ENCODE measurements around the gene POLR3K.
"Not testable (repeated sequence)": the region's sequence is repeated elsewhere in the genome, so short reads cannot be mapped to it uniquely, and the experiment has no call there.

POLR3K gene

DNA sequence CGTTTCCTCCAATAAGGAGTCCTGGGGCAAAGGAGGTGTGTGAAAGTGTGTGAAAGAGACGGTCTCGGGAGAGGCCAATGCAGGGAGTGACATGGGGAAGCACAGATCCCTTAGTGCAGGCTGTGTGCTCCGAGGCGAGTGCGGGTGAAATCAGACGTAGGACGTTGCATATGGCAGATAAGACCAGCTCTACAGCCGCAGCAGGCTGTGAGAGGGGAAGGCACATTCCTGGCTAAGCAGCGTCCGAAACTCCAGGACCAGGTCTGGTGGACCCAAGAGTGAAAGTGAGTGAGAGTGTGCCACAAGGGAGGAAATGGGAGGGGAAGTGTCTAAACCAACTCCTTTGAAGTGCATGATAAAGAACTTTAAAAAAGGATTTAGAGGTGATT is 11.3 kb downstream of the POLR3K start:
- DNase-seq, result no peak

DNA sequence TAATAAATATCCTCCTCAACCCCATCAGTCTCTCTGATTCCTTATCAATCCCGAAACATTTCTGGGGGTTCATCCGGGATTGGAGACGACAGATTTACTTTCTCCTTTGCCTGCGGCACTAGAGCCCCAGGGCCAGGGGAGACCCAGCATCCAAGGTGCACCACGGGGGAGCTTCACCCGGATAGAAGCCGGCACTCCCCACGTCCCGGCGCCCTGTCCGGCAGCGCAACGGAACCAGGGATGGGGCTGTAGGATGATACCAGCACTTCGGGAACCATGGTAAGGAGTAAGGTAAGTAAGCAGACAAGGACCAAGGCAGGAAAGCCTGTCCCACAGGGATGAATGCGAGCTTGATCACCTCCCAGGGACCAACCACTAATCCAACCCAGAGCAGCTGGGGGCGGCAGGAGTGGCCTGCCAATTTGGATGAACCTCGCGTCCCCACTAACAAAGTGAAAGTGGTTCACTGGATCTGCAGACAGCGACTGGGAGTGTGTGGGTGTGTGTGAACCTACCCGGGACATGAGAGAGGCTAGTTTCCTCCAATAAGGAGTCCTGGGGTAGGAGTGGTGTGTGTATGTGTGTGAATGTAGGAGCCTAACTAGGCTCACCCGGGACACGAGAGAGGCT is 11.9 kb downstream of the POLR3K start:
- DNase-seq, result no peak

DNA sequence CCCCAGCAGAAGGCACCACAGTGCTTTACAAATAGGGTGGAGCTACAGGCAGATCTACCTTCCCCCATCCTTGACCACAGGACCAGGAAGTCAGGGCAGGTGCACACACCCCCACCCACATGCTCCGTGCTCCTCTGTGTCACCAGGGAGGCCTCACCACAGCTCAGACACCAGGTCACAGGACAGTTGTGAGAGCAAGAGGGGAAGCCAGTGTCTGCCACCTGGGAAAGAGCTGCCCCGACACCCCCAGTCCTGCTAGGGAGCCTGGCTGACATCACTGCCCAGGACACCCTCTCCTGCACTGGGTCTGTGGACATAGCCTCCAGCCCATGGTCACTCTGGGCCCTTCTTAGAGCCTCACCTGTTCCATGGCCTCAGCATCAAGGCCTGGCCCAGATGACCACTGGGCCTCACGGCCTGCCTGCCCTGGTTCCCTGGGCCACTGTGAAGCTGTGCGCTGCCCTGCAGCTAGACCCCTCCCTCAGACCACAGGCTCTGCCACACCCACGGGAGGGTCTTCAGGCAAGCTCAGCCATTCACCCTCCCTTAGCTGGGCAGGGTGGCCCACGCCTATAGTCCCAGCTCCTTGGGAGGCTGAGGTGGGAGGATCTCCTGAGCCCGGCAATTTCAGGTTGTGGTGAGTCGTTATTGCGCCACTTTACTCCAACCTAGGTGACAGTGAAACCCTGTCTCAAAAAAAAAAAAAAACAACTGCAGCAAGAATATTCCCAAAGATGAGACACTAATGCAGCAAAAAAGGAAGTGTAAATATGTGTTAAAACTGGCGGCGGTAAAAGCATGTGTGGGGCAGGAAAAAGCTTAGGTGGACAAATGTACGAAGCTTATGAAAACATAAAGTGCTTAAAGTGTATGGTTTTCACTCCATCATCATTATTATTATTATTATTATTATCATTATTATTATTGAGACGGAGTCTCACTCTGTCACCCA is 14.2 kb downstream of the POLR3K start:
- peak; percentile 40 for DNase-seq

DNA sequence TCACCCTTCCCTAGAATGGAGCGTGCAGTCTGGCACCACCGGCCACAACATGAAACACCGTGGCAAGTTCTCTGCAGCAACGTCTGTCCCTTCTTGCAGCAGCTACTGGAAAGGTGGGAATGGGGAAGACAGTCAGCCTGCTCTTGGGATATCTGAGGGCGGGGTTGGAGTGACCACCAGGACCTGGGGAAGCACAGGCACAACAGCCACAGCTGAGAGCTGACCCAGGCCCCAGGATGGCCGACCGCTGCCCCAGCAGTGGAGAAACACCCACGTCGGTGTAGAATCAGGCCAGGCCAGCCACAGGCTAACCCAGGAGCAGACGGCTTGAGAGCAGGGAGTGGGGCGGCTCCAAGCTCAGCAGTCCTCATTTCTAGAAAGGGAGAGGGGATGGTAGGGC is 15.2 kb downstream of the POLR3K start:
- DNase-seq, result not testable (repeated sequence)

DNA sequence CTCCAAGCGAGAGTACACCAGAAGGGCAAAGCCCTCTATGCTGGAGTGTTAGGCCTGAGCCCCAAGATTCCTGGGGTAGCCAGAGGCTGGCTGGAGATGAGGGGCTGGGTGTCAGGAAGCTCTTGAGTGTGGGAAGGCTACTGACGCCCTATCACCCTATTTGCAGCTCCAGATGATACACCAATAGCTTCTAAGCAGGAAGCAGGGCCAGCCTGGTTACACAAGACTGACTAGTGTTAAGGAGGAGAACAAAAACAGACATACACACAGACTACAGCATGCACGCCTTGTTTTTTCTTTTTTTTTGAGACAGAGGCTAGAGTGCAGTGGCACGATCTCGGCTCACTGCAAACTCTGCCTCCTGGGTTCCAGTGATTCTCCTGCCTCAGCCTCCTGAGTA is 15.9 kb downstream of the POLR3K start:
- no peak for DNase-seq

DNA sequence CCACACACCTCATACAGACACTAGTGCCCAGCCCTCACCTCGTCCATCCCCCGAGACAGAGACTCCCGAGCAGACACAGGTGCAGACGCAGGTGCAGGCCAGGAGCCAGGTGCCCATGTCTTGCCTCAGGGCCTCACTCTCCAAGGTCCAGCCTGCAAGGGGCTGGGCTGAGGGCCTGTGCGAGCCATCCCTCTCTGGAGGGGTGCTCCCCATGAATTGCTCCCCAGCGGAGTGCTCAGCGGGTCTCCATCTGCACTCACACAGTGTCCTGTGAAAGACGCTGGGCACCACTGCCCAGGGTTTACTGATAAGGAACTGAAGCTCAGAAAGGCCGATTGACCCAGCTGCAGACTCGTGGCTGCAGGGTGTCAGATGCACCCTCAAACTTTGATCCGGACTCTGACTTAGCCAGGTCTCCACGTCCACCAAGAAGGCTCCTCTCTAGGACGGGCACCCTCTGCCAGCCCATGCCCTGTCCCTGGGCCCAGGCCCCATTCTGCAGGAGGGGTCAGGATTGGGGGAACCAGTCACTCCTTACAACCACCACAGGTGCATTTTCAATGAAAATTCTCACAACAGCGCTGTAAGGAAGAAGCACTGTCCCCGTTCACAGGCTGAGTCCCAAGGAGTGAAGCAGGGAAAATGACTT is 16.9 kb downstream of the POLR3K start:
- DNase-seq, result no peak

DNA sequence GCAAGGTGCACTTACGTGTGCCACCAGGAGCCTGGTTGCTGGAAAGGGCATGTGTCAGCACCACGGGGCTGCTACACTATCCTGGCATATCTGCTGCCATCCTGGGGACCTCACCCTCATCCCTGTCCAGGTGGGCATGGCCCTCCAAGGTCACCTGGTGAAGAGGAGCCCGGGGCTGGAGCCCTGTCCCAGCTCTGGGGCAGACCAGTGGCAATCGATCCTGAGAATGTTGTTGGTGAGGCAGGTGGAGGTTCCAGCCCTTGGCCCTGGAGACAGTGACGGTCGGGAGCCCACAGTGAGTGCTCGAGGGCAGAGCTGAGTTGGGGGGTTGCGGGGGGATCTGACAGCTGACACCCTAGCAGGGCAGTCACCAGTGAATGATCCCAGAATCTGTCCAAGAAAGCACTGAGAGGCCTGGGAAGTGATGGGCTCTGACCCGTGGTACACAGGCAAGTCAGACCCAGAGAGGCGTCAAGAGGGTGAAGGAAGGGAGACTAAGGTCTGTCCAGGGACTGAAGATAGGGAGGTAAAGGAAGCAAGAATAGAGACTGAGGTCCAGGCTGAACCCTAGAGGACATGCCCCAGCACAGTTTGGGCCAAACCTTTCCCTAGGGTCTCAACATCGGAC is 17.6 kb downstream of the POLR3K start:
- no peak for DNase-seq

DNA sequence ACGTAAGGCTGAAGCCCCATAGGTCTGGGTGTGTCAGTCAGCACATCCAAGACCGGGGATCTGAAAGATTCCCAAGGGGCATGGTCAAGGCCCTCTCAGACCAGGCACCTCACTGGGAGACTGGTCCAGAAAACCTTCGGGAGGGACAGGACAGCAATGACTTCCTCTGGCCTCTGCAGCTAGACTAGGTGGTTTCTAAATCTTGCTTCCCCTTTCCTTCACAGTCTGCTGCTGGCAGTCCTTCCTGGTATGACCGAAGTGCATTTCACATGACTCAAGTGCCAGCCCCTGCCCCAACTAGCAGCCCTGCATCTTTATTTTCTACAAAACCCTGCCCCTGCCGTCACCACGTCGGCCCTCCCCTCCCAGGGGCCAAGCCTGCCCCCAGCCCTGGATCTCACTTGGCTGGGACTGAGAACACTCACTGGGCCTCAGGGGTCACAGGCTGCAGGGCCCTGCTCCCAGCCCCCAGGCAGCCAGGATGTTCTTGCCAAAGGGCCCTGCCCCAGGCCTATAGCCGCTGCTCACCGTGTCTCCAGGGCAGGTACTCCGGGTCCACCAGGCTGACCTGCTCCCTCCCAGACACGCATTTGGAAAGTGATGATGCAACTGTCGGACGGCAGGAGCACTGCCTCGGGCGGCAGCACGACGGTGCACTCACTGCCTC is 18.3 kb downstream of the POLR3K start:
- DNase-seq, result no peak

DNA sequence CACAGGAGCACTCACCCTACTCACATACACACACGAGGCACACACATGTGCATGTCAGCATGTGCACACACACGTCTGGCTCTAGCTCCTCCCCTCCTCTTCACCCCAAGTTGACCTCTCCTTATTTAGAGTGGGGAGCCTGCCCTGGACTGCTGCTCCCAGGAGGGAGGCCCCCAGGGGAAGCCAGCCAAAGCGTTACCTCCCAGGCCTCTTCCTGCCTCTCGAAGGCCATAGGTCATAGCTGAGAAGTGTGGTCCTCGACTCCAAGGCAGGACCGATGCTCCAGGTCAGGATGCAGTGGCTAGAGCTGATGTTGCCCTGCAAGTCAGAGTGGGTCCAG is 18.8 kb downstream of the POLR3K start:
- no peak for DNase-seq

DNA sequence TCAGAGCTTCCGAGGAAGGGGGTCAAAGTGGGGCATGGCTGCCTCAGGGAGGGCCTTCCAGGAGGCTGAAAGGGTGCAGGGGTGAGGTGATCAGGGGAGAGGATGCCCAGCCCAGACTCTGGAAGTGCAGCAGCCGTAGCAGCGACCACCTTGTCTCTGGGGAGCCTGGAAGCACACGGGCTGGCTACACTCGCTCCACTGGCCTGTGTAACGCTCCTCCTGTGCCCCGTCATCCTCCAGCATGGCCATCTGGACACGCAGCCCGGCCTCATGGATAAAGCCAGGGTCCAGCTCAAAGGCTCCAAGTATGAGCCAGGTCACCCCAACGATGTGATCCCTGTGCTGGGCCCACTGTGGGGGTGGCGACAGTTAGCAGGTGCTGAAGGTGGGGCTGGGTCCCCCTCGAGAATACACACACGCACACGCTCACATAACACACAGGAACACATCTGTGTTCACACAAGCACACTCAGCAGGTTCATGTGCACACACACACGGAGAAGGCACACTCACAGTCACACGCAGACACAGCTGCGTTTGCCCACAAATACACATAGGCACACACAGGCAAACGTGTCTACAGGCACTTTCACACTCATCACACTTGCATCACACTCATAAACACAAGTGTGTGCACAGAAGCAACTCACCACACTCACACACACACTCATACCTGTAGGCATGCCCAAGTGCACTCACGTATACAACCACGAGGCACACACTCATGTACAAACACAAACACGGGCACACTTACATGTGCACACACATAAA is 19.3 kb downstream of the POLR3K start:
- no peak for DNase-seq

DNA sequence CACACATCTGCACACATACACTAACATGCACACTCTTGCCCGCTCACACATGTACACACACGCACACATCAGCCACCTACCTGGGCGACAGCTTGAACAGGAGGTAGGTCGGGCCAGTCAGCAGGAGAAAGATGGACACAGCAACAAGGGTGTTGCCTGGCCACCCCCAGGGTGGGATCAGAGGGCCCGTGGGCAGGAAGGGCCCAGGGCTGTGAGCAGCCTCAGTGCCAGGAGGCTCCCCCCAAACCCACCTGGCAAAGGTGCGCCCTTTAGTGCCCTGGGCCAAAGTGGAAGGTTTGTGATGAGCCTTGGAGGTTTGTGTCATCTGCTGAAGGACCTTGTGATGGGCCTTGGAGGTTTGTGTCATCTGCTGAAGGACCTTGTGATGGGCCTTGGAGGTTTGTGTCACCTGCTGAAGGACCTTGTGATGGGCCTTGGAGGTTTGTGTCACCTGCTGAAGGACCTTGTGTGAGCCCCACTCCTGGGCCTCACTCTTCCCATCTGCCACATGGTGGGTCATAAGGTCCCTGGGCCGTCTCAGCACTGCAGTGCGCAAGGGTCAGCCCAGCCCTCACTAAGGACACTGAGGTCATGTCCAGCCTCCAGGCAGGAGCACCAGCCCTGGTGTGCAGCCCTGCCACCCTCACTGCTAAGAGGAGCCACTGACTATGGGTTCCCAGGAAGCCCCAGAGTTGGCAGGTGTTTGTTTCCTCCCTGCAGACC is 20.1 kb downstream of the POLR3K start:
- DNase-seq, result not testable (repeated sequence)

DNA sequence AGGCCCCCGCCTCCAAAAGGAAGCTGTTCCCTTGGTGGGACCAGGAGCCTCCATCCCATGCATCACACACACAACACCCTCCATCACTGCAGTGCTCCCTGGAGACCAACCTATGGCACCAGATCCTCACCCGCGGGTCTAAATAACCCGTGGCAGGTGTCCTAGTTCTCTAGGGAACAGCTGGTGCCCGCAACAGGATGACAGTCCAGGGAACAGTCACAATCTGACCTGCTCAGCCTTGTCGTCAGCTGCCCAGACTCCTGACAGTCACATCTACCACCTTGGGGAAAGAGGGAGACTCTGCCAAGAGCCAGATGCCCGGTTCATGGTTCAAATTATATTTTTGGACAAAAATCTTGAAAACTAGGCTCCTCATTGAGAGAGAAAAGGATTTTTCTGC is 22.8 kb downstream of the POLR3K start:
- DNase-seq, result not testable (repeated sequence)

DNA sequence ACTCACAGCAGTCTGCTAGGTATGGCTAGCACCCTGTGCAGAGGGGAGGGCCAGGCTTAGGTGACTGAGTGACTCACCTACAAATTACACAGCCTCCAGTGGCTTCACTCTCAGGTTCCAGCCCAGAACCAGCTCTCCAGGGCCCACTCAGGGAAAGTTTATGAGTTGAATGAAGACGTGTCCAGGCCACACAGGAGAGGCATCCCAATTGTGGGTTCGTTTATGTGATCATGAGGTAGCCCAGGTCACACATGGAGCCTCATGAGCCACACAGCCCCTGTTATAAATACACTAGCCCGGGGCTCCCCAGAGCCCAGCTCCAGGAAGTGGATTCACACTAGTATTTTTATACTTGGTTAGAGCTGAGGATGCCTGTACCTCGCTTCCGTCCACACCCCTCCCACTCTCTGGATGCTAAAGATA is 27.5 kb downstream of the POLR3K start:
- DNase-seq, result not testable (repeated sequence)

DNA sequence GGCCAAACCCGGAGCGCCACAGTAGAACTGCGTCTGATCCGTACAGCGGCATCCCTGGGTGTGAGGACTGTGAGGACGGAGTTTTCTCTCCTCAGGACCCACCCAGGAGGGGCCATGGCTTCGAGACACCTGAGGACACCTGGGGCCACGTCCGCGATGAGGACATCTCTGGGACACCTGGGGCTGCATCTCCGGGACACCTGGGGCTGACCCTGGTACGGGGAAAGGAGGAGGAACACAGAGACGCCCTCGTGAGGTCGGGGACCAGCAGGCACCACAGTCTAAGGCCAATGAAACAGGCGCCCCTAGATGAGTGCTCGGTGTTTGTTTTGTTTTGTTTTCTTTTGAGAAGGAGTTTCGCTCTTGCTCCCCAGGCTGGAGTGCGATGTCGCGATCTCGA is 29.3 kb downstream of the POLR3K start:
- DNase-seq, result not testable (repeated sequence)

DNA sequence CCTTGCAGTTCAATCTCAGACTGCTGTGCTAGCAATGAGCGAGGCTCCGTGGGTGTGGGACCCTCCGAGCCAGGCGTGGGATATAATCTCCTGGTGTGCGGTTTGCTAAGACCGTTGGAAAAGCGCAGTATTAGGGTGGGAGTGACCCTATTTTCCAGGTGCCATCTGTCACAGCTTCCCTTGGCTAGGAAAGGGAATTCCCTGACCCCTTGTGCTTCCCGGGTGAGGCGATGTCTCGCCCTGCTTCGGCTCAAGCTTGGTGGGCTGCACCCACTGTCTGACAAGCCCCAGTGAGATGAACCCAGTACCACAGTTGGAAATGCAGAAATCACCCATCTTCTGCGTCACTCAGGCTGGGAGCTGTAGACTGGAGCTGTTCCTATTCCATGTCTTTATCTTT is 32.5 kb downstream of the POLR3K start:
- not testable (repeated sequence) for DNase-seq

DNA sequence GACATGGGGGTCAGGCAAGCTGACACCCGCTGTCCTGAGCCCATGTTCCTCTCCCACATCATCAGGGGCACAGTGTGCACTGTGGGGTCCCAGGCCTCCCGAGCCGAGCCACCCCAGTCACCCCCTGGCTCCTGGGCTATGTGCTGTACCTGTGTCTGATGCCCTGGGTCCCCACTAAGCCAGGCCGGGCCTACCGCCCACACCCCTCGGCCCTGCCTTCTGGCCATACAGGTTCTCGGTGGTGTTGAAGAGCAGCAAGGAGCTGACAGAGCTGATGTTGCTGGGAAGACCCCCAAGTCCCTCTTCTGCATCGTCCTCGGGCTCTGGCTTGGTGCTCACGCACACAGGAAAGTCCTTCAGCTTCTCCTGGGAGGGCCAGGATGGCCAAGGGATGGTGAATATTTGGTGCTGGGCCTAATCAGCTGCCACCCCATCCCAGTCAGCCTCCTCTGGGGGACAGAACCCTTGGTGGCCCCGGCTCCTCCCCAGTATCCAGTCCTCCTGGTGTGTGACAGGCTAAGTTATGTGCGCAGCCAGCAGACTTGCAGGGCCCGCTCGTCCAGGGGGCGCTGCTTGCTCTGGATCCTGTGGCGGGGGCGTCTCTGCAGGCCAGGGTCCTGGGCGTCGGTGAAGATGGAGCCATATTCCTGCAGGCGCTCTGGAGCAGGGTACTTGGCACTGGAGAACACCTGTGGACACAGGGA is 36.2 kb downstream of the POLR3K start:
- not testable (repeated sequence) for DNase-seq

DNA sequence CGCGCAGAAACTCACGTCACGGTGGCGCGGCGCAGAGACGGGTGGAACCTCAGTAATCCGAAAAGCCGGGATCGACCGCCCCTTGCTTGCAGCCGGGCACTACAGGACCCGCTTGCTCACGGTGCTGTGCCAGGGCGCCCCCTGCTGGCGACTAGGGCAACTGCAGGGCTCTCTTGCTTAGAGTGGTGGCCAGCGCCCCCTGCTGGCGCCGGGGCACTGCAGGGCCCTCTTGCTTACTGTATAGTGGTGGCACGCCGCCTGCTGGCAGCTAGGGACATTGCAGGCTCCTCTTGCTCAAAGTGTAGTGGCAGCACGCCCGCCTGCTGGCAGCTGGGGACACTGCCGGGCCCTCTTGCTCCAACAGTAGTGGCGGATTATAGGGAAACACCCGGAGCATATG is 42.6 kb downstream of the POLR3K start:
- DNase-seq, result peak; percentile 75

DNA sequence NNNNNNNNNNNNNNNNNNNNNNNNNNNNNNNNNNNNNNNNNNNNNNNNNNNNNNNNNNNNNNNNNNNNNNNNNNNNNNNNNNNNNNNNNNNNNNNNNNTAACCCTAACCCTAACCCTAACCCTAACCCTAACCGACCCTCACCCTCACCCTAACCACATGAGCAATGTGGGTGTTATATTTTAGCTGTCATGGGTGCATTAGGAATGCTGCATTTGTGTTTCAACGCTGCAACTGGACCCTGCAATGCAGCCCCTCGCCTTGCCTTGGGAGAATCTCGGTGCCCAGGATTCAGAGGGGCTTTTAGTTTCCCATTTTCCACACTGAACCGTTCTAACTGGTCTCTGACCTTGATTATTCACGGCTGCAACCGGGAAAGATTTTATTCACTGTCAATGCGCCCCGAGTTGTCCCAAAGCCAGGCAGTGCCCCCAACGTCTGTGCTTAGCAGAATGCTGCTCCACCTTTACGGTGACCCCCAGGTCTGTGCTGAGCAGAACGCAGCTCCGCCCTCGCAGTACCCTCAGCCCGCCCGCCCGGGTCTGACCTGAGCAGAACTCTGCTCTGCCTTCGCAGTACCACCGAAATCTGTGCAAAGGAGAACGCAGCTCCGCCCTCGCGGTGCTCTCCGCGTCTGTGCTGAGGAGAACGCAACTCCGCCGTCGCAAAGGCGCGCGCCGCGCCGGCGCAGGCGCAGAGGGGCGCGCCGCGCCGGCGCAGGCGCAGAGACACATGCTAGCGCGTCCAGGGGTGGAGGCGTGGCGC is 43.3 kb downstream of the POLR3K start:
- DNase-seq, result peak; percentile 38
